SK-N-MC (cell line): ENCODE results near the gene RNF144A.

Source experiments
- EZH2 ChIP-seq: fragments of 200-600 bp; sonication (generic); IDR thresholded peaks from one replicate; pipeline ENCODE4 v1.6.1; 2017; ENCODE audit warnings: antibody characterized with exemption
- FOXP2 ChIP-seq: optimal IDR thresholded peaks from 2 replicates; pipeline ENCODE3; 2011; ENCODE audit warnings: mild to moderate bottlenecking, moderate library complexity; ENCODE audit not compliant: insufficient read depth; ENCODE audit errors: extremely low read length, control extremely low read depth
- POLR2AphosphoS5 ChIP-seq: IDR thresholded peaks from 2 replicates; pipeline ENCODE4 v1.6.1; 2012; ENCODE audit warnings: mild to moderate bottlenecking, low read depth, low read length, borderline replicate concordance

GRCh38 chr2:6919901-6920742 lies 2.9 kb downstream of the RNF144A start:
- TF ChIP-seq EZH2 (no peak), POLR2AphosphoS5 (no peak), FOXP2 (no peak)
